IPS-18c (cell line): ENCODE data around the gene ZNF580.
A peak's percentile ranks its signal among the peaks of the same experiment; 100 is the strongest.

ENCODE experiments used
- H3K4me3 ChIP-seq: 2 replicates; pipeline ENCODE4 v1.7.0; 2013; ENCODE audit warnings: low read depth, mild to moderate bottlenecking, low read length, moderate library complexity; ENCODE audit not compliant: insufficient read depth
- H3K9me3 ChIP-seq: one replicate; pipeline ENCODE4 v1.6.1; 2013; ENCODE audit warnings: mild to moderate bottlenecking, low read length, moderate library complexity; ENCODE audit not compliant: control insufficient read depth, insufficient read depth

The ZNF580 gene, protein sequence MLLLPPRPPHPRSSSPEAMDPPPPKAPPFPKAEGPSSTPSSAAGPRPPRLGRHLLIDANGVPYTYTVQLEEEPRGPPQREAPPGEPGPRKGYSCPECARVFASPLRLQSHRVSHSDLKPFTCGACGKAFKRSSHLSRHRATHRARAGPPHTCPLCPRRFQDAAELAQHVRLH

DNA sequence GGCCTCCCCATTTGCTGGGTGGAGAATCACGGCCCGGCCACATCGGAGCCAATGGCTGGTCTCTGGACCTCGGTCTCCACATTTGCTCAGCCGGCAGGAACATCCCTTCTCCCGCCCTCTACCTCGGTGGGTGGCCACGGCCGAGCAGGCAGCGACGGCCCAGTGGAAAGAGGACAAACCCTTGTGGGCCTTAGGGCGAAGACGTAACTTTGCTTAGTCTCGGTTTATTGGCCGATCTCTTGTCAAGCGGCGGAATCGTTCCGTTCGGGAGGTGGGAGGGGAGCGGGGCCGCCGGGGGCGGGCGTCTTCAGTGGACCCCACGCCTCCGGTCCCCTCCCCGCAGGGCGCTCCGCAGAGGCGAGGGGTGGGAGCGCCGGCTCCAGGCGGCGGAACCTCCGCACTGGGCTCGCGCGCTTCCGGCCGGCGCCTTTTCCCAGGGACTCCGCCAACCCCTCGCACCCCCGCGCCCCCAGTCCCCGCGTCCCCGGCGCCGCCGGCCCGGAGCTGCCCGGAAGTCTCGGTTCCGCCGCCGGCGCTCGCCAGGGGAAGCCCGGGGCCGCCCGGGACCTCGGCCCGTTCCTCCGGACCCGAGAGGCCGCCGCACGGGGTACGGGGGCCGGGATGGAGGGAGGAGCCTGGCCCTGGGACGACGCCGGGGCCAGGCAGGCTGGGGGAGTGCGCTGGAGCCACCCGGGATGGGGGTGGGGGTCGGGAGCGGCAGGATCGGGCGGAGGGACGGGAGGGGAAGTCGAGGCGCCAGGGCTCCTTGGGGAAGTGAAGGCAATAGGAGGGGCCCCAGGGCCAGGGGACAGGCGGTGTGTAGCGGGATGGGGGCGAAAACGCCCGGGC, at the start of gene ZNF580:
TSS of gene ZNF580 (plus strand) at position 426 of the 849 bp plus-strand sequence. CDS start 1,507 bp downstream, outside the sequence.
- peak within 1 kb of the TSS; percentile 64 for H3K4me3 ChIP-seq
- peaks cover 9% of the 10 kb centered on the region for H3K9me3 ChIP-seq

DNA sequence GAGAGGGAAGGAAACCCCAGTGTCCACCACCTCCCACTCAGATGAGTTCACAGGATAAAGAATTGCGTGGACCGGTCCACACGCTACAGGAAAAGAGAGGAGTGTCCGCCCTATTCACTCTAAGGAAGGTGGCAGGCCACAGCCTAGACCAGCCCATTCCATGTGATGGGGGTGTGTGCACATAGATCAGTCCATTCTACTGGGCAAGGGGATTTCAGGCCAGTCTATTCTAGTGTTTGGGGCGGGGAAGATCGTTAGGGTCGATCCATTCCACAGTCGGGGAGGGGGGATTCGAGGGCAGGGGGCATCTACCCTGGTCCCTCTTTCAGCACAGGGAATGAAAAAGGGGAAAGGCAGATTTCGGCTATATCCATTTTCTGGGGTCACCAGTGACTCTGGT, 49.2 kb upstream of the ZNF580 start:
- H3K4me3 ChIP-seq, result no peak overlapping the region
- H3K9me3 ChIP-seq, result no peaks in the 10 kb centered on the region

DNA sequence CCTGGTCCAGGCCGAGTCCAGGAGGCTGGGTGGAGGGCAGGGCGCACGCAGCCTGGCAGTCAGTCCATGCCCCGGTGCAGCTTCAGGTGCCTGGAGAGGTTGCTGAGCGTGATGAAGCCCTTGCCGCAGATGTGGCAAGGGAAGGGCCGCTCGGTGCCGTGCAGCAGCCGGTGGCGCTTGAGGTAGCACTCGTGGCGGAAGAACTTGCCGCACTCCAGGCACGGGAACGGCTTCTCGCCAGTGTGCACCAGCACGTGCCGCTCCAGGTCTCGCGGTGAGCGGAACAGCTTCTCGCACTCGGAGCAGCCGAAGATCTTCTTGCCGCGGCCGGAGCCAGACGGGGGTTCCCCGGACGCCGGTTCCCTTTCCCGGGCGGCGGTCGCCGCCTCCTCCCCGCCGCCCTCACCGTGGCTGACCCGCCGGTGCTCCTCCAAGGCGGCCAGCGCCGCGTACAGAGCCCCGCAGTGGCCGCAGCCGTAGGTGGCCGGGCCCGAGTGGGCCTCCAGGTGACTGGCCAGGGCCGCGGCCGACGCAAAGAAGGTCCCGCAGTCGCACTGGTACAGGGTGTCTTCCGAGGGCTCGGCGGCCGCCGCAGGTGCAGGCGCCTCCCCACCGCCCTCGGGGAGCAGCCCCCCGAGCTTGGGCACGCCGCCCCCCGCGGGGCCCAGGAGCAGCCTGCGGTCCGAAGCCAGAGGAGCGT, 48.3 kb upstream of the ZNF580 start:
- Histone ChIP-seq H3K4me3 (no peak overlapping the region), H3K9me3 (no peaks in the 10 kb centered on the region)

DNA sequence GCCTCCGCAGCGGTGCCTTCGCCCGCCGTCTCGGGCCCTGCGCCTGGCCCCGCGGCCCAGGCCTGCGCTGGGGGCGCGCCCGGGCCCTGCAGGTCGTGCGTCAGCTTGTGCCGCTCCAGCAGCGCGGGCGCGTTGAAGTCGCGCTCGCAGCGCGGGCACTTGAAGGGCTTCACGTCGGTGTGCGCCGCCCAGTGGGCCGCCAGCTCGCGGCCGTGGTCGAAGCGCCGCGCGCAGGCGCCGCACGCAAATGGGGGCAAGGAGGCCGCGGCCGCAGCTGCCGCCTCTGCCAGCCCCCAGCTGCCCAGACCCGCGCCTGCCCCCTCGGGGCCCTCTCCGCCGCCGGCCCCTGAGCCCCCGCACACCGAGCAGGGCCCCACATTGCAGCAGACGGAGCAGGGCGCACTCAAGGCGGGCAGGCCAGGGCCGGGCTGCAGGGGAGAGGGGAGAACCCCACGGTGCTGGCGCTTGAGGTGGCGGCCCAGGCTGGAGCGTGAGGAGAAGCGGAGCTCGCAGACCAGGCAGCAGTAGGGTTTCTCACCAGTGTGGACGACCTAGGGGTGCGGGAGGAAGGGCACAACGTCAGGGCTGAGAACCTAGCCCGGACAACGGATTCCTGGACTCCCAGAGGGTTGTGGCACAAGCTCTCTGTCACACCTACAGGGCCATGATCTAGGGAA, 47.6 kb upstream of the ZNF580 start:
- Histone ChIP-seq H3K9me3 (no peaks in the 10 kb centered on the region), H3K4me3 (no peak overlapping the region)

DNA sequence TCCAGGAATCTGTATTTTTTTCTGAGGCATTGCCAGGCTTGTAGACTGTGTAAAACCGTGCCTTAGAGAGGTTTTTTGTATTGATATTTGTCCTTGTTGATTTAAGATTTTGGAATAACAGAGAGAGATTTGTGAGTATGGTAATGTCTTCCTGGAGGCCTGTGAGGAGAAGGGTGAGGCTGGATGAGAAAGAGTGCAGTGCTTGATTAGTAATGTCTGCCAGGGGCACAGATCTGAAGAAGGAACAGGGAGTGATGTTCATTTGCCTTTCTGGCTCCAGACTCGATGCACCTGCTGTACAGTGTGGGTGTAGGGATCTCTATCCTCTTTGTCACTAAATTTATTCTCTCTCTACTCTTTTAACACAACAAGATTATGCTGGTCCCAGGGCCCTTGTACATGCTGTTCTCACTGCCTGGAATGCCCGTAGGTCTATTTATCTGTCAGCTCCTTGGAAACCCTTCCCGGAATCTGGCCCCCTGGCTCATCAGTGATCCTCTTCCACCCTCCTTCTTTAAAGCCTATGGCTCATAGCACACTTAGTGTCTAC, 45.7 kb upstream of the ZNF580 start:
- Histone ChIP-seq H3K4me3 (no peak overlapping the region), H3K9me3 (no peaks in the 10 kb centered on the region)

DNA sequence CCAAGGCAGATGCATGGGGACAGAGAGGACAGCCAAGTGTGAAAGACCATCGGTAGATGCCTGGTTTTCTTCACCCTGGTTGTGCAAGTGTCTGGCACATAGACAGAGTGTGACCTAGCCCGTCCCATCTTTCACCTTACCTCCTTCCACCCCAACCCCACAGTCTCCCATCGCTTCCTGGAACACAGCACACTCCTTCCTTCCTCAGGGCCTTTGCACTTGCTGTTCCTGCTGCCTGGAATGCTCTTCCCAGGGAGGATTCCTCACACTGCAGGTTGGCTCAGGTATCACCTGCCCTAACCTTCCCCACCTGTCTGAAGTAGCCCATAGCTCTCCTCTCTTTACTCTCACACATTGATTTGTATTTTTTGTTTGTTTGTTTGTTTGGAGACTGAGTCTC, 44.5 kb upstream of the ZNF580 start:
- Histone ChIP-seq H3K9me3 (no peaks in the 10 kb centered on the region), H3K4me3 (no peak overlapping the region)

GRCh38 chr19:55597501-55597921, 43.3 kb upstream of the ZNF580 start:
- H3K4me3 ChIP-seq, result no peak overlapping the region; the same call in 1 of the 2 replicates
- H3K9me3 ChIP-seq, result no peaks in the 10 kb centered on the region

DNA sequence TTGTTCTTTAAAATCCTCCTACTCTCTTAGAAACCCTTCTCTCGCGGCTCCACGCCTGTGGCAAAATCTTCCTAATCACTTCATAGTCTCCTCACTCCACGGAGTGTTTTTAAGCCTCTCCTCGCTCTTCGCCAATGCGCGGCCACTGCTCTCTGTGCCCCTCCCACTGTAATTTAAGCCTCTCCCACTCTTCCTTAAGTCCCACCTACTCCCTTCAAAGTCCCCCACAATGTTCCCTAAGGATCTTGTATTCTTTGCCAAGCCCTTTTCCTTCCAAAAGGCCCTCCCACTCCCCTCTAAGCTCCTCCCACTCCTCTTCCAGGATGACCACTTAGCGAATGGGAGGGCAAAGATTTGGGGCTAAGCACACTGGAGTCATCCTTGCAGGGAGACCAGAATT, 42.8 kb upstream of the ZNF580 start:
- Histone ChIP-seq H3K9me3 (no peaks in the 10 kb centered on the region), H3K4me3 (no peak overlapping the region; the same call in 1 of the 2 replicates)

GRCh38 chr19:55598719-55599467, 41.9 kb upstream of the ZNF580 start:
- H3K4me3 ChIP-seq, result peak overlapping the region; percentile 77
- H3K9me3 ChIP-seq, result no peaks in the 10 kb centered on the region

DNA sequence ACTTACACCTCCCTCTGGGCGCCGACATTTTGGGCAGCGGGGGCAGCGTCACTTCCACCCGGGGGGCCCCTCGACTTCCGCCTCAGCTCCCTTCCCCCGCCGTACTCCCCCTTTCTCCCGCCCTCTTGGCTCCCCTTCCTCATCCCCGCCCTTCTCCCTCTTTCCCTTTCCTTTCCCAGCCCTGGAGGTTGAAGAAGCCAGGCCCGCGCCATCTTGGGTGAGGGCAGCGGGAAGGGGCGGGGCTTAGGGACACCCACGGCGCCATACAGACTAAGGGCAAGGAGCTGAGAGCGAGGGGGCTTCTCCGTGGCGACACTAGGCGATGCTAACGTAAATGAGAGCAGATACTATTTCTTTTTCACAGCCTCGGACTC, 41.3 kb upstream of the ZNF580 start, which contains the start of gene FIZ1:
TSS of gene FIZ1 (minus strand) at position 50 of the 374 bp plus-strand sequence. CDS start 1,652 bp downstream, outside the sequence.
- peak within 1 kb of the TSS; percentile 77 for H3K4me3 ChIP-seq
- H3K9me3 ChIP-seq, result no peaks in the 10 kb centered on the region

DNA sequence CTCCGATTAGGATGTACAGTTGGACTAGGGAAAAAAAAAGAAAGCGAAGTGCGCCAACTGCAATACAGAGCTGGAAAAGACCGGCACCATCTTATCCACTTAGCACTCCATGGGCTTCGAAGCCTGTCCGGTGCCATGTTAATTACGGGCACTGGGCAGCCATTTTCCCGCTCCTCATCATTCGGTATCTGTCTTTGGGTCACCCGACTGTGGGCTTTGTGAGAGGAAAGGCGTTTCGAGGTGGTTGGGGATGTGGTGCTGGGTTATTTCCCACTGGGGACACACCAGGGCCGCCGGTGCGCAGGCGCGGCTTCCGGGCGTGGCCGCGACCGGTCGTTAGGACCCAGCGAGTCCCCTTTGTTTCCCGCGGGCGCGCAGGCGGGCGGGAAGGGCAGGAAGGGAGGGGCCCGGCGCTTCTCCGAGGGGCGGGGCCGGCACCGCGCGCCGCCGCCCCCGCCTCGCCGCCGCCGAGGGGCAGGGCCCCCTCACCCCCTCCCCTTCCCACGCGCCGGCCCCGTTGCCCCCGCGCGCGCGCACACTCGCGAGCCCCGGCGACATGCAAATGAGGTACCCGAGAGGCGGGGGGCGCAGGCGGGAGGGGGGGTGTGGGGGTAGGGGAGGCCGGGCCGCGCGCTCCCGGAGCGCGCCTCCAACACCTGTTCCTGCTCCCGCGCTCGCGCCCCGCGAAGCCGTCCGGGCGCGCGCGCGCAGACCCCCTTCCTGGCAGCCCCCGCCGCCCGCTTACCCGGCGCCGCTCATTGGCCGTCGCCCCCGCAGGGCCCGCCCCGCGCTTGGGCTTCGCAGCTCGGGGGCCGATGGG, 40.8 kb upstream of the ZNF580 start, which contains the start of gene ZNF524:
TSS of gene ZNF524 (plus strand) at position 447 of the 820 bp plus-strand sequence. CDS start 1,825 bp downstream, outside the sequence.
- H3K4me3 ChIP-seq, result peak within 1 kb of the TSS; percentile 77

GRCh38 chr19:55600662-55601028, 40.2 kb upstream of the ZNF580 start:
- Histone ChIP-seq H3K9me3 (no peaks in the 10 kb centered on the region), H3K4me3 (peak overlapping the region; percentile 65)

More for the DNA sequence above, 40.8 kb upstream of the ZNF580 start, which contains the start of gene ZNF524:
- H3K9me3 ChIP-seq, result no peaks in the 10 kb centered on the region

DNA sequence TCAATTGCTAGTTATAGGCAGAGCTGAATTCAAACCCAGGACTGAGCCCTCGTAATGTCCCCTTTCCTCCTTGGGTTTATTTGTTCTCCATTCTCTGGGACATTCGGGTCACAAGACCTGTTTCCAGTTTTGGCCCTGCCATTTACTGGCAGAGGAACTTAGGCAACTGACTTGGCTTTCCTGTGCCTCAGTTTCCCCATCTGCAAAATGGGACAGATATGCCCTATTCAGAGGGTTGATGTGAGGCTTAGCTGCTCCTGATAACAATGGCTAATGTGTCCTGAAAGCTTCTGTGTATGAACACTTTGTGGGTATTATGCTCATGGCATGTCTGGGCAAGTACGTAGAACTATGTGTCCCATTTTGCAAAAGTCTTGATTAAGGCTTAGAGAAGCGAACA, 39.7 kb upstream of the ZNF580 start:
- peak overlapping the region; percentile 65 for H3K4me3 ChIP-seq
- no peaks in the 10 kb centered on the region for H3K9me3 ChIP-seq

DNA sequence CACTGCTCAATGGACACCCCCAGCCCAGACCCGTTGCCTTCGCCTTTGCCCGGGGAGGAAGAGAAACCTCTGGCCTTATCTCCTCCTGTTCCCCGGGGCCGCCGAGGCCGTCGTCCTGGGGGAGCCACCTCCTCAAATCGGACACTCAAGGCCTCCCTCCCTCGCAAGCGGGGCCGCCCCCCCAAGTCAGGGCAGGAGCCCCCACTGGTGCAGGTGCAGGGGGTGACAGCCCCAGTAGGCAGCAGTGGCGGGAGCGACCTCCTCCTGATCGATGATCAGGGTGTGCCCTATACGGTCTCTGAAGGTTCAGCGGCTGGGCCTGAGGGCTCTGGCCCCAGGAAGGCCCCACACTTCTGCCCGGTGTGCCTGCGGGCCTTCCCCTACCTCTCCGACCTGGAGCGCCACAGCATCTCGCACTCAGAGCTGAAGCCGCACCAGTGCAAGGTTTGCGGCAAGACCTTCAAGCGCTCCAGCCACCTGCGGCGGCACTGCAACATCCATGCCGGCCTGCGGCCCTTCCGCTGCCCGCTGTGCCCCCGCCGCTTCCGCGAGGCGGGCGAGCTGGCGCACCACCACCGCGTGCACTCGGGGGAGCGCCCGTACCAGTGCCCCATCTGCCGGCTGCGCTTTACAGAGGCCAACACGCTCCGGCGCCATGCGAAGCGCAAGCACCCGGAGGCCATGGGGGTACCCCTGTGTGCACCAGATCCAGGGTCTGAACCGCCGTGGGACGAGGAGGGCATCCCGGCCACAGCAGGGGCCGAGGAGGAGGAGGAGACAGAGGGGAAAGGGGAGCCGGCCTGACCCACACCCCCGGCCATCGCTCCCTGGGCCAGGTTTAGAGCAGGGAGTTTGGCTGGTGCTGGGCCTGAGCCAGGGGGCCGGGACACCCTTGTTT, 38.4 kb upstream of the ZNF580 start:
- H3K4me3 ChIP-seq, result no peak overlapping the region
- H3K9me3 ChIP-seq, result no peaks in the 10 kb centered on the region

GRCh38 chr19:55603115-55603514, 37.7 kb upstream of the ZNF580 start:
- no peak overlapping the region for H3K4me3 ChIP-seq
- H3K9me3 ChIP-seq, result no peaks in the 10 kb centered on the region
